DMS79 treated with DMSO at 0.1 percent for 48 hours (cell line): ENCODE results near the gene TMEM182.

Experiments used
- DNase-seq: peaks from one replicate; lab custom pipeline; 2025; lab: John Stamatoyannopoulos, UW

TMEM182 gene

GRCh38 chr2:102801858-102802699 is 40.2 kb downstream of the TMEM182 start:
- DNase-seq, result no peak

DNA sequence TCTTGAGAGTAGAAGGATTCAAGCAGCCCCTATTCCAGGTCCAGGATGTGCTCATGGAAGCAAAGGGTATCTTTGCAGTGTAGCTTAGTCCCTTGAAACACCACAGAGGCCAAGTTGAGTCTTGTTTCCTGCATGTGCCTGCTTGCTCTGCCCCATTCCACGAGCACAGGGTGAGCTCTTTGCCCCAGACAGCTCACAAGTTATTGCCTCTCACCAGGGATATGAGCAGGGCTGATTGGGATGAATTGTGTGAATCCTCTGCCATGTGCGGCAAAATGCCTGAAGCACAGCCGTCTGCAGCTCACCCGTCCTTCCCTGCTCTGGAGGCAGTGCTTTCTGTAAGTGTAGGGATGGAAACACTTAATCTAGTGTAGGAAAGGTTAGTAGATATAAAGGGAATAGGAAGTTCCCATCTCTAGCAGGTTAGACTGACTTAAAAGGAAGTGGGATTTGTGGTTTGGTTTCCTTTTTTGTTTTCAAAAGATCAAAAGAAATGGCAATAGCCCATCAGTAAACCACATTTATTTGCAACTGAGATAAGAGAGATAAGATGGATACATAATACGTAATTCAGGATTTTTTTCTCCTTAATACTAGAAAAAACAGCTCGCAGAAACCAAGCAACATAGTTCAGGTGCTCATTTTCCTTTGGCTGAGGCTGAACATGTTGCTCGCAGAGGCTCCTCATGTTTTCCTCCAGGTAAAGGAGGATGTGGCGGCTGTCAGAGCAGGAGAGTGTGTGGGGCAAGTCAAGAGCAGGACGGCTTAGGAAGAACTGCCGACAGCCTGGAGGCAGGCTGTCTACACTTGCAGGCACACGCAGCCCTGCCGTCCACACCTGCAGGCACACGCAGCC is 41.4 kb downstream of the TMEM182 start:
- no peak for DNase-seq

- DNase-seq, result no peak
These were observed 42.0 kb downstream of the TMEM182 start for GRCh38 chr2:102803897-102804217.

DNA sequence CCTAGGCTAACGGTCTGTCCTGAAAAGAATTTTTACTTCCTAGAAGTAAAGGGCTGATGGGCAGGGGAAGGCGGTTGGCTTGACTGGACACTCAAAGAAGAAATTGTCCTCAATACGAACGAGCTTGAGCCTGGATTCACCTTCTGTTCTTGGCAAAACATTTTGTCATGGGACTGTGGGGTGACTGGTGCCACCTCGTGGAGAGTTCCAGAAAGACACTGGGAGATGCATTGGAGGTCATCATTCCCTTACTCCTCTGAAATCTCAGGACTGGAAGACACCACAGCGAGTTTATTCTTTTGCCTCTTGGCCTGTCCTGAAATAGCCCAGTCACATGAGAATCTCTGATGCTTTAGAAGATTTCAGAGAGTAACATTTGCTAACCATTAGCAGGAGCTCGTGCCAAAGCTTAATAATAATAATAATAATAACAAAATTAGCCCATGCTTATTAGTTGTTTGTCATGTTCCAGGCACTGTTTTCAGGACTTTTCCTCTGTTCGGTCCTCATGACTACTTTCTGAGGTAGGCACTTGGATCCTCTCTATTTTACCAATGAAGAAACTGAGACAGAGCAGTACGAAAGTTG is 44.5 kb downstream of the TMEM182 start:
- peak; percentile 18 for DNase-seq

GRCh38 chr2:102809291-102810189 is 47.7 kb downstream of the TMEM182 start:
- DNase-seq, result no peak

- DNase-seq, result no peak
These were observed 53.5 kb downstream of the TMEM182 start for GRCh38 chr2:102815285-102815684.

GRCh38 chr2:102826904-102827303 is 65.1 kb downstream of the TMEM182 start:
- DNase-seq, result peak; percentile 87

DNA sequence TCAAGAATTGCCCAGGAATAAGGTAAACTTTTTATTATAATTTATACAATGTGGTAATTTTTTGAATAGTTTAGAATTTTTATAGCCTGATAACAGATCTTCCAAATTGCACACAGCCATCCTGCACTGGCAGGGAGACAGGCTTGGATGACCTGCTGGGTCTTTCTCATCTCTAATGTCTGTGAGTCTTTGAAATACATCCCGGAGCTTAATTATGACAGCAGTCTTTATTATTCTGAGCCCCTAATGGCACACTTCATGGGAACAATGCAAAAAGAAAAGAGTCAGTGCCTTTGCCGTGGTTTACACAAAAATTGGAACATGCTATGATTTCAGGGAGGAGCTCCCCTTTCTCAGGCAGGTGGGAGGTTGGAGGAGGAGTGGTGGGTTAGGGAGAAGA is 71.0 kb downstream of the TMEM182 start:
- no peak for DNase-seq

- no peak for DNase-seq
These were observed 72.9 kb downstream of the TMEM182 start for GRCh38 chr2:102834523-102835273.

DNA sequence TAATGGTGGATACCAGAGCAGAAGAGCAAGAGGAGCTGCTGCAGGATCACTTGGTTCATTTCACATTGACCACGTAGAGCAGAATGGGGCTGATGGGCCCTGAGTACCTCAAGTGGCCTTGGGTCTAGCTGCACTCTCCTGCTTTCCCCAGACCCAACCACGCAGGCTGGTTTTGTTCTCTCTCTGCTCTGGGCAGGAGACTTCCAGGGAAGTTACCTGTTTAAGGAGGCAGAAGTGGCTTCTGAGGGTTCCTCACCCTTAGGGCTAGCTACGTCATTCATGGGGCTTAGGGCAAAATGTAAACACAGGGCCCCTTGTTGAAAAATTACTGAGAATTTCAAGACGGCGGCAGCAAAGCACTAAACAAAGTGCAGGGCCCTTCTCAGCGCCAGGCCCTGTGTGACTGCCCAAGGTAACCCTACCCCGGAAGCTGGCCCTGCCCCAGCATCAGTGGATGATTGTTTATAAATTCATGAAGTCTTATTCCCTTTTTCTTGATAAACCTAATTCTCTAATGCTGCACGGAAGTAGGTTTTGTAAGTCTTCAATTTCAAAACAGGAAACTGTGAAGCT is 75.9 kb downstream of the TMEM182 start:
- no peak for DNase-seq

- peak; percentile 27 for DNase-seq
These were observed 78.0 kb downstream of the TMEM182 start for GRCh38 chr2:102839668-102840388.

DNA sequence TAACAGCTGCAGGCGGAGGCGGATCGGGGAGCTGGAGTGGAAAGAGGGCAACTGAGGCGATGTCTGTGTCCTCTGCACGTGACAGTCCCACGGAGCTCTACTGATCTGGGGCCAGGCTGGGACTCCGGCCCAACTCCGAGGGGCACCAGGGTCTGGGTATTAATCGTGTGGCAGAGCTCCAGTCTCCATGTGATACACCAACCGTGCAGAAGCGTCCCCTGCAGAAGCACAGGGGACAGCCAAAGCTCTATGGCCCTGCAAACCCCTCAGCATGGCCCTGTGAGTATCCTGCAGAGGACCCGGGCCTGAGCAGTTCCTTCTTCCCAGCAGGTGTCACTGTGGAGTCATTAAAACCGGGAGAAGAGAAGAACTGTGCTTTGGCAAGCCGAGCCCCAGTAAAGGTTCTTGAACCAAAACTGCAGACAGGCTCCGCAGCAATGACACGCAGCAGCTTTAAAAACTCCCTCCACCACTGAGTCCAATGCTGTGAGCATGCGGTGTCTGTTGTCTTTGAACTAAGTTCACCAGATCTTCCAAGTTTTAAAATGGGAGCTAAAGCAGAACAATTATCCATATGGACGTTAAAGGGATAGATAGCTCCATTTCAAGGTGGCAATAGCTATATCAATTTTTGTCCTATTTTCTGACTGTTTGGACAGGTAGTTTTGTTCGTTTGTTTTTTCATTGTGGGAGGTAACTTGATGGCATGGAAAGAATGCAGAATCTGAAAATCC is 79.4 kb downstream of the TMEM182 start:
- DNase-seq, result no peak

GRCh38 chr2:102843764-102844443 is 82.1 kb downstream of the TMEM182 start:
- DNase-seq, result no peak

DNA sequence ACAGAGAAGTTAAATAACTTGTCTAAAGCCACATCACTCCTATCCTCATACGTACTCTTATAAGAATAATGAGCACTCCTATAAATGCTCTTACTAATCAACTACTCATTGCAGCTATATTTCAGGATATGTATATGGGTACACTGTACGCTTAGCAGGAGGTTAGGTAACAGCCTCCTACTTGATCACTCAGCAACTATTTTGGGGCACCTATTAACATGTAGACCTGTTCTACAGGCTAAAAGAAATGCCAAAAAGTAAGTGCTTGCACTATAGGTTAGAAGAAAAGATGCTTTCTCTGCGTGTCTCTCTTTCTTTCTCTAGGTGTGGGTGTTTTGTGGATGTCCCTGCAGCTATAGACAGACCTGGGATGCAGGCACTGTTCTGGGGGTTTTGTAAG is 83.1 kb downstream of the TMEM182 start:
- no peak for DNase-seq

DNA sequence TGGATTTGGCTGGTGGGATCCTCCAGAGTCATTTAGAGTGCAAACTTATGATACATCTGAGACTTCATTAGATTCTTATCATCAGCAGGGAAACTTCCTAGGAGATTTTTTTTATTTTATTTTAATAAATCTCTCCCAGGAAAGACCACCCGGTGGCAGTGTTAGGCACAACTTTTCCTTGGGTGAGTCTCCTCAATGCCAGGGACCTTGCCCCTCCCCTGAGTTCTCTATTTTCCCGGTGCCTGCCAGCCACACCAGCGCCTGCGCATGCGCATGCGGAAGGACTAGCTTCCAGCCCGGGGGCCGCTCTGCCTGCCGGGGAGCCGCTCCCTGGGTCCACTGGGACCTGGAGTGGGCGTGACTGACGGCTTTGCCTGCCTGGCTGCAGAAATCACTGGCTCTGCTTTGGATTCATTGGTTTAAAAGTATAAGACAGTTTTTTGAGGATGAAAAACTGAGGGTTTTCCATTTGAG is 86.6 kb downstream of the TMEM182 start:
- DNase-seq, result no peak

DNA sequence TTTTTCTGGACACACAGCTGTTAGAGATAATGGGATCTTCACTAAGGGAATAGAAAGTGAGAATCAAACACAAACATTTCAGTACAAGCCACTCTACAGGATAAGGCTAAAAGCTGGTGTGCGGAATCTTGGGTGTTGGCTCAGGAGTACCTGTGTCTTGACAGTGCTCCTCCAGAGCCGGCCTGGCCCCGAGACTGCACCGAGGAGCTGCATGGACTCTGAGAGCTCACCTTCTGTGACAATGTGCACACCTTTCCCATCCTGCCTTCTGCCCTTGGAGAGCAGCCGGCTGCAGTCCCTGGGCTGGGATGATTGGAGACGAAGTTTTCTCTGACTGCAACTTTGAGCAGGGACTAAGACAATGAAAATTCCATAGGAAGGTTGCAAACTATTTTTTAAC is 89.1 kb downstream of the TMEM182 start:
- no peak for DNase-seq

- DNase-seq, result no peak
These were observed 91.0 kb downstream of the TMEM182 start for GRCh38 chr2:102852867-102853266.
